ENCODE data around the gene TMEM144. TPM values are rescaled to one million over a fixed set of nuclear protein-coding genes. Genes with fewer than 3 reads are reported as not detected.

Gene TMEM144
- total and polyA plus RNA-seq, 11 donors, result 2.3 to 17.7 (median 10.4) TPM

GRCh38 chr4:158302076-158302866, 92.0 kb downstream of the TMEM144 start:
- ATAC-seq, result no peak
- Histone ChIP-seq H3K27ac (no peak overlapping the region), H3K36me3 (no peaks in the 10 kb centered on the region), H3K4me3 (no peak overlapping the region), H3K4me1 (no peaks in the 10 kb centered on the region), H3K27me3 (no peaks in the 10 kb centered on the region), H3K9me3 (no peaks in the 10 kb centered on the region)
- intact Hi-C loops (cut with DNase I), result no loop called here
- WGBS, 4 donors, result 60 to 65% (median 63%) methylated on average over 2 of the region's 2 CpGs
- no peak for TF ChIP-seq CTCF (IDR thresholded peaks at IDR 0.05)
- no peak for TF ChIP-seq POLR2A (IDR thresholded peaks at IDR 0.05)
- no peak for DNase-seq

GRCh38 chr4:158304694-158305093, 94.4 kb downstream of the TMEM144 start:
- H3K4me1 ChIP-seq, result no peaks in the 10 kb centered on the region
- 34 to 82% (median 56%) methylated on average over 1 of the region's 1 CpG for WGBS, 4 donors
- intact Hi-C loops (cut with DNase I), result no loop called here

More at GRCh38 chr4:158304694-158305093, 94.4 kb downstream of the TMEM144 start:
- H3K36me3 ChIP-seq, result no peaks in the 10 kb centered on the region
- peaks cover 0 to 14% (median 2%) of the 10 kb centered on the region in 12 donors for H3K9me3 ChIP-seq
- ATAC-seq (no peak), DNase-seq (no peak)
- TF ChIP-seq CTCF (IDR thresholded peaks at IDR 0.05) (no peak), POLR2A (IDR thresholded peaks at IDR 0.05) (no peak)
- no peaks in the 10 kb centered on the region for H3K27me3 ChIP-seq
- H3K4me3 ChIP-seq, result no peak overlapping the region
- no peak overlapping the region for H3K27ac ChIP-seq

Other genes with a start within 250 kb of the TMEM144 start
- gene GASK1B, start 37.5 kb upstream of the TMEM144 start, total RNA-seq, result 100 to 1,000 TPM in 2 of 9 donors, 10 to 100 TPM in 7; 34.5 to 108 (median 73.9) TPM
- 10 to 100 TPM; 10.0 to 38.5 TPM for gene GASK1B, start 37.5 kb upstream of the TMEM144 start, polyA plus RNA-seq

All from heart left ventricle (tissue), 16 donors.